Activated T-helper 1 cell treated with anti-CD3 and anti-CD28 coated beads, Interleukin-2, amount 50 U/mL, for 16 hours (primary cell): ENCODE data around the gene GNAT2.

Experiments used
- DNase-seq, 2 donors: peaks; one replicate each; pipeline ENCODE4 v3.0.0-alpha.2; 2020; ENCODE audit warnings: low read depth in 1 of 2, low spot score in 1 of 2

Gene GNAT2

DNA sequence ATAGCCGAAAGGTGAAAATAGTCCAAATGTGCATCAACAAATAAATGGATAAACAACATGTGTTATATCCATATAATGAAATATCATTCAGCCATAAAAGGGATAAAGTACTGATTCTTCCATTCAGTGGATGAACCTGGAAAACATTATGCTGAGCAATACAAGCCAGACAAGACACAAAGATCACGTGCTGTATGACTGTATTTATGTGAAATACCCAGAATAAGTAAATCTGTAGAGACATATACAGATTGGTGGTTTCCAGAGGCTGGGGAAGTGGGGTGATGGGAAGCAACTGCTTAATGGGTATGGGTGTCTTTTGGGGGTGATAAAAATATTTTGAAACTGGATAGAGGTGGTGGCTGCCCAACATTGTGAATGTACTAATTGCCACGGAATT is 23.2 kb upstream of the GNAT2 start:
- DNase-seq: no peak

- no peak for DNase-seq
Observed at GRCh38 chr1:109641861-109642260, 22.4 kb upstream of the GNAT2 start.

DNA sequence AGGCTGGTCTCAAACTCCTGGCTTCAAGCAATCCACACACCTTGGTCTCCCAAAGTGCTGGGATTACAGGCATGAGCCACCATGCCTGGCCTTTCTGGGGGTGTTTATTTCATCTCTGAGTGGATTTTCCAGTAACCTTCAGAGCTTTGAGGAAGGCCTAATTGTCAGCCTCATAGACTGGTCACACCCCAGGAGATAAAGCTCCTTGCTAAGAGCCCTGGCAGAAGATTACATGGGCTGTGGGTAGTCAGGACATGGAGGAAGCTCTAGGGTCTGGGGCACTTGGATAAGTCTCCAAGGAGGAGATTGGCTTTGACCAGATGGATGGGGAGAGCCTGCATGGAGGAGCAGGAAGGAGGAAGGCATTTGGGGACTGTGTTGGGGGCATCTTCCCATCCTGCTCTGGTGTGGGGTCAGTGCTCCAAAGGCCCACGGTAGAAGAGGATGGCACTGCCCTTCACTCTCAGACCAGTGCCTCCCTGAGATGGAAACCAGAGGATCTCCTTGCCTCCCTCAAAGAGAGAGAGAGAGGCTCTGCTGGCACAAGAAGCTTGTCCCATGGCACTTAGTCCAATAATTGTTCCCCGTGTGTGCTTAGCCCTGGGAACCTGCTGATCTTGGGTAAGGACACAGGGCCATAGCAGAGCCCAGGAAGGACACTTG is 21.8 kb upstream of the GNAT2 start:
- DNase-seq: no peak

DNA sequence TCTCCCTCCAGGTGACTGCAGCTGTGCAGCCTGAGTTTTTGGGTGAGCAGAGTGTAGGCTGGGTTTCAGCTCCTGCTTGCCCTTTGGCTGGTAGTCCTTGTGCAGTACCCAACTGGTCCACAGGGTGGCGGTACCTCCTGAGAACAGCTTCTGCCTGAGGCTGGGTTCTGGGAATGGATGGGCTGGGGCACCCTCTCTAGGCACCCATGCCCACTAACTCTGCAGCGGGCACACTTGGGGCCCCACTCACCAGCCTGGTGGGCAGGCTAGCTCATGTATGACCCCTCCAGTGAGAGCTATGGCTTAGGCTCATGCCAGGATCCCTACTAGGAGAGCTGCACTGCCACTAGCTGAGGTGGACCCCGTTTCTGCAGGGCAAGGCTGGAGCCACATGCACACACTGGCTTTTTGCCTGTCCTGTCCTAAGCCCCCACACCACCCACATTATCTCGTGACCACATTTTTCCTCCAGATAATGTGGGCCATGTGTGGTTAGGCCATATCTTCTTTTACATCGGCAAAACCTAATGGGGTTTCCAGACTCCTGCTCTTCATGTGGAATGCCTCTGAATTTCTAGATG is 21.0 kb upstream of the GNAT2 start:
- peak; percentile 78 to 95 for DNase-seq

DNA sequence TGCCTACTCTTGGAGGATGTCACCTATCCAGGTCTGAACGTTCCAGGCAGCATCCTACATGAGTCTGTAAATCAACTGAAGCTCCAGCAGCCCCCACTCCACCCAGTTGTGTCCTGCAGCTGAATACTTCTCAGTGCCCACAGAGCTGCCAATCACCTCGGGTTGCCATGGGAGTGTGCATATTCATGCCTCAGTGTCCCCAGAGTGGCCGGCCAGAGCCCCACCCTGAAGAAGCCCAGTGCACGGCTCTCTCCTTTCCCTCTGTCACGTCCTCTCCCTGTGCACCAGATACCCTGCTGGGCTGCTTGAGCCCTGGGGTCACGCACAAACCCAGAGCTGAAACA is 20.4 kb upstream of the GNAT2 start:
- DNase-seq: no peak

DNA sequence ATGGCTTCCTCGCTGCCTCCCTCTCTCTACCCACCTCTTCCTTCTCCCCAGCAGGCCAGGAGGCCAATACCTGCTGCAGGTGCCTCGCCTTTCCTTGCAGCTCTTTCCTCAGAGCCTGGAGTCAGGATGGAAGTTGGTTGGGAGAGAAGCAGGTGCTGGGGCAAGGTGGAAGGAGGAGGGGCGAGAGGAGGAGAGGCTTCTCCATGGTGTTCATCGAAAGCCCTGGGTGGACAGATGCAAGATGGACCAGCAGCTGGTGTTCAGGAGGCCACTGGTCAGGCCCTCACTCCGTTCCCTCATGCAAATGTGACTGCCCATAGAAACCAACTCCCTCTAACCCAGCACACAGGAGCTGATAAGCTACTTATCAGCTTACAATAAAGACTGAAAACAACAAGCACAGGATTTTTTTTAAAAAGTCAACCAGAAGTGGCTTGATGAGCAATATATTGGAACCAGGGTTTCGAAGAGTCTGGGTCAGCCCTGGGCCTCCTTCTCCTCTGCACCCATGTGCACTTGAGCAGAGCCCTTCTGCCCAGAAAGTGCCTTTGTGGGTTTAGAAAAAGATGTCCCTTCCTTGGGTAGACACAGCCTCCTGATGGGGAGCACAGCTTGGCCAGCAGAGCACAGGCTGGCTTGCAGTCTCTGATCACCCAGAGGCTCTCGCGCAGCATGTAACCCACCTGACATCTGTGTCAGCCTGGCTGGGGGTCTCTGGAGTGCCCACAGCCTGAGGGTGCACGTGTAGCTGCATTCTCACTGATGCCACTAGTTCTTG is 19.8 kb upstream of the GNAT2 start:
- no peak for DNase-seq

DNA sequence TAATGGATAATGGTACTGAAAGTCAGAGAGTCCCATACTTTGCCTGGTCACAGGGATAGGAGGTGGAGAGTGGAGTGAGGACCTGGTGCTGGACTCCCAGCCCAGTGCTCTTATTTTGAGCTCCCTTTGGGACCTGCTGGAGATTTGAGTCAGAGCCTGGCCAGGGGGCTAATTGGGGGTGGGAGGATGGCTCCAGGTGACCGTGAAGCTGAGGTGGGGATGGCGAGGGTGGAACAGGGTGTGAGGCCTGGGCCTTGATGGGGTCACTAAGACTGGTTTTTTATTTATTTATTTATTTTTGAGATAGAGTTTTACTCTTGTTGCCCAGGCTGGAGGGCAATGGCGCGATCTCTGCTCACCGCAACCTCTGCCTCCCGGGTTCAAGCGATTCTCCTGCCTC is 18.0 kb upstream of the GNAT2 start:
- DNase-seq: no peak

GRCh38 chr1:109636201-109636952 is 17.0 kb upstream of the GNAT2 start:
- no peak for DNase-seq

GRCh38 chr1:109635862-109636200 is 16.4 kb upstream of the GNAT2 start:
- DNase-seq: no peak

GRCh38 chr1:109634771-109635750 is 15.6 kb upstream of the GNAT2 start:
- no peak for DNase-seq

- no peak for DNase-seq
Observed at GRCh38 chr1:109634292-109634691, 14.9 kb upstream of the GNAT2 start.

- DNase-seq: no peak
Observed at GRCh38 chr1:109632671-109633346, 13.4 kb upstream of the GNAT2 start.

GRCh38 chr1:109631513-109632505 is 12.4 kb upstream of the GNAT2 start:
- DNase-seq: no peak

DNA sequence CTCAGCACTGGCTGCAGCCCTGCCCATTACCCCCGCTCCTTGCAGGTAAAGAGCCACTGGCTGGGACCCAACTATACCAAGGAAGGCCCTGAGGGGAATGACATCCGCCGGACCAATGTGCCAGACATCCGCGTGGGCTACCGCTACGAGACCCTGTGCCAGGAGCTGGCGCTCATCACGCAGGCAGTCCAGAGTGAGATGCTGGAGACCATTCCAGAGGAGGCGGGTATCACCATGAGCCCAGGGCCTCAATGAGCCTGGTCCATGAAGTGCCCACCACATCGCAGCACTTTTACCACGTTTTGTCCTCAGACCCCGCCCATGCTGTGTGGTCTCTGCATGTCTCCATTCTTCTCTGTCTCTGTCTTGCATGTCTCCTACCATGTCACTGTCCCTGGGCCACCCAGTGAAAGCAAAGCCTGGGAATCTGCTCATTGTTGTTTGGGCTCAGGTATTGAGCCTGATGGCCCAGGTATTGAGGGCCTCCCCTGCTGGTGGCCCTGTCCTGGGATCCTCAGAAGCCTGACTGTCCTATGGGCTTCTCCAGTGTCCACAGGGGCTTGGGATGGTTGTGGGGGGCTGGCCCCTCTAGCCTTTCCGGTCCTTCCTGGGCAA is 11.6 kb upstream of the GNAT2 start:
- DNase-seq: no peak

DNA sequence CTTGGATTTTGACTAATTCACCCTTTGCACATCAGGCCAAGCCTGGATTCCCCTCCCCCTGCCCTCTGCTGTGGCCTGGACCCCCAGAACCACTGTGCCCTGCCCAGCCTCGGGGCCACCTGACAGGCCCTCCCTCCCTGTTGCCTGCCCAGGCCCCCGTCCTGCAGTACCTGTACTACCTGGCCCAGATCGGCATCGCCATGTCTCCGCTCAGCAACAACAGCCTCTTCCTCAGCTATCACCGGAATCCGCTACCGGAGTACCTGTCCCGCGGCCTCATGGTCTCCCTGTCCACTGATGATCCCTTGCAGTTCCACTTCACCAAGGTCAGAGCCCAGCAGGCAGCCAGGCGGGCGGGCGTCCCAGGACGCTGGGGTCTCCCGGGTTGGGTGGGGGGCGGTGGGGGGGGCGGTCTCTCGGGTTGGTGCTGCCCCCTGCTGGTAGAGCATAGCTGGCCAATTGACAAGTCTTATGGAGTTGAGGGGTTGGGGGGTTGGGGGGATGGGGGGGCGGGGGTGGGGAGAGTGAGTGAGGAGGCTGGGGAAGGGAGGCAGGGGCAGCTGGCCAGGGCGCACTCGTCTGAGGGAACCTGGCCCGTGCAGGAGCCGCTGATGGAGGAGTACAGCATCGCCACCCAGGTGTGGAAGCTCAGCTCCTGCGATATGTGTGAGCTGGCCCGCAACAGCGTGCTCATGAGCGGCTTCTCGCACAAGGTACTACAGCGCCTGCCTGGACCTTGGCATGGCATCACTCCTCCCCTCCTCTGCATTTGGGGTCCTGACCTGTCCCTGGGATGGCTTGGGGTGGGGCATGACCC is 10.9 kb upstream of the GNAT2 start:
- DNase-seq: no peak

DNA sequence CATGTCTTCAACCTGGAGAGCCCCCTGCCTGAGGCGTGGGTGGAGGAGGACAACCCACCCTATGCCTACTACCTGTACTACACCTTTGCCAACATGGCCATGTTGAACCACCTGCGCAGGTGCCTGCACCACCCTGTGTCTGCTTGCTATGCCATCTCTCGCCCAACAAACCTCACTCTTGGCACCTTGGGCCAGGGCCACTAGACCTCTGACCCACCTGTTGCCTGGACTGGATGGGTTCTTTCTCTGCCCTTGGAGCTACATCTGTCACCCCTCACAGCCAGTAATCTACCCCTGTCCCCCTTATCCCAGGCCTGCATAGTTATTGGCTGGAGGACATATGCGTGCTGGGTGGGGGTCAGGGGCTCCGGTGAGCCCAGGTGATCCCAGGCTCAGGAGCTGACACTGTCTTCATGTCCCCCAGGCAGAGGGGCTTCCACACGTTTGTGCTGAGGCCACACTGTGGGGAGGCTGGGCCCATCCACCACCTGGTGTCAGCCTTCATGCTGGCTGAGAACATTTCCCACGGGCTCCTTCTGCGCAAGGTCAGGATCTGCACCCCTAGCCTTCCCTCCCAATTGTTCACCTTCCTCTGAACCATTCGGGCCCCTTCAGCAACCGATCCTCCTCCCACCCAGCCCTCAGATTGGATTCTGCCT is 10.1 kb upstream of the GNAT2 start:
- DNase-seq: no peak
